Measurements from ENCODE around the gene FAM107B. TPM values are rescaled to one million over a fixed set of nuclear protein-coding genes. Genes with fewer than 3 reads are reported as not detected.

The FAM107B gene
- total and polyA plus RNA-seq, 12 donors = 16.0 to 81.7 (median 50.5) TPM

DNA sequence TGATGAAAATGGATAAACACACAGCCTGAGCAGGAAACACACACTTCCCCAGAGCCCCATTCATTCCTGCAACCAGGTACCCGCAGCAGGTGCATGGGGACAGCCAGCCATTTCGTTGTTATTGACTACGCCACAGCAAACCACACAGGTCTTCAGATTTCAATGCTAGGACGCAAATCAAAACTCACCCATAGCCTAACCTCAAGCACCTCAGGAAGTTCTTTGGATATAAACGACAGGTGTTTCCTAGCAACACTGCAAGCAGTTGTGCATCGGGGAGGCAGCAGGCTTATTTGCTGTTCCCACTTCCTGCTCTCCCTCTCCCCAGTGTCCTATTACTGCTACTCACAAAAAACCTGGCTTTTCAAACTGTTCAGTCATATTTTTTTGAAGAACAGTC is 267.5 kb downstream of the FAM107B start:
- intact Hi-C loops (cut with DNase I) = no loop called here

GRCh38 chr10:14502431-14502830 is 272.3 kb downstream of the FAM107B start:
- Histone ChIP-seq H3K4me1 (replicated peaks in 1 of 2) (no peaks in the 10 kb centered on the region), H3K27me3 (no peaks in the 10 kb centered on the region), H3K9me3 (replicated peaks in 1 of 3) (no peaks in the 10 kb centered on the region), H3K36me3 (replicated peaks in 1 of 2) (no peaks in the 10 kb centered on the region), H3K27ac (no peak overlapping the region), H3K4me3 (no peak overlapping the region)
- no peak for TF ChIP-seq POLR2A (IDR thresholded peaks at IDR 0.05)
- TF ChIP-seq CTCF (IDR thresholded peaks at IDR 0.05) = no peak
- WGBS, 4 donors = 69 to 90% (median 75%) methylated on average over 3 of the region's 3 CpGs
- intact Hi-C loops (cut with DNase I) = loop anchor here in 1 of 2 donors (5.0 kb wide), 1 partner anchor 35 kb away; no protein-coding TSS in a partner anchor
- no peak for DNase-seq

More for the DNA sequence above, 267.5 kb downstream of the FAM107B start:
- no peaks in the 10 kb centered on the region for H3K36me3 ChIP-seq (replicated peaks in 1 of 2)
- no peaks in the 10 kb centered on the region for H3K9me3 ChIP-seq (replicated peaks in 1 of 3)
- no peaks in the 10 kb centered on the region for H3K4me1 ChIP-seq (replicated peaks in 1 of 2)
- no peak for DNase-seq
- WGBS, 4 donors = 55 to 66% (median 58%) methylated on average over 6 of the region's 6 CpGs
- H3K27me3 ChIP-seq = no peaks in the 10 kb centered on the region
- no peak overlapping the region for H3K27ac ChIP-seq
- TF ChIP-seq CTCF (IDR thresholded peaks at IDR 0.05) (no peak), POLR2A (IDR thresholded peaks at IDR 0.05) (no peak)
- H3K4me3 ChIP-seq = no peak overlapping the region

DNA sequence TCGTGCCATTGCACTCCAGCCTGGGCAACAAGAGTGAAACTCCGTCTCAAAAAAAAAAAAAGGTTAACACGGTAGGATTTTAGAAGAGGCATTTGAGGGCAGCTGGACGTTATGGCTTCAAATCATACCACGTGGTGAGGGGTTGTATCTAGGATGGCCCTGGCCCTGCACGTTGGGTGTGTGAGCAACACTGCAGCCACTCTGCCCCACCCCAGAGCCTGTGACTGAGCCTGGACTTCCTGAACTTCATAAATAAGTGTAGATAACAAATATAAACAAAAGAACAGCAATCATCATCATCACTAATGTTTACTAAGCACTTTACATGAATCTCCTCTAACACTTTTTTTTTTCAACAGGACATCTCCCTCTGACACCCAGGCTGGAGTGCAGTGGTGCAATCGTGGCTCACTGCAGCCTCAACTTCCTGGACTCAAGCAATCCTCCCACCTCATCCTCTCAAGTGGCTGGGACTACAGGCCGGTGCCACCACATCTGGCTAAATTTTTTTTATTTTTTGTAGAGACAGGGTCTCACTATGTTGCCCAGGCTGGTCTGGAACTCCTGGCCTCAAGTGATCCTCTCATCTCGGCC is 274.4 kb downstream of the FAM107B start:
- H3K9me3 ChIP-seq (replicated peaks in 1 of 3) = no peaks in the 10 kb centered on the region
- H3K36me3 ChIP-seq (replicated peaks in 1 of 2) = no peaks in the 10 kb centered on the region

GRCh38 chr10:14499601-14499904 is 275.1 kb downstream of the FAM107B start:
- H3K36me3 ChIP-seq (replicated peaks in 1 of 2) = no peaks in the 10 kb centered on the region
- no peak overlapping the region for H3K27ac ChIP-seq
- intact Hi-C loops (cut with DNase I) = loop anchor here (5.0 to 10.0 kb wide), 2 partner anchors 328 to 335 kb away; partner anchors contain the start of genes CDNF (in 1 of the 2), HSPA14 (in 1 of the 2) and MSANTD7 (in 1 of the 2)
- no peak overlapping the region for H3K4me3 ChIP-seq
- DNase-seq = no peak
- WGBS, 4 donors = 87 to 92% (median 90%) methylated on average over 5 of the region's 5 CpGs
- H3K9me3 ChIP-seq (replicated peaks in 1 of 3) = no peaks in the 10 kb centered on the region
- no peaks in the 10 kb centered on the region for H3K4me1 ChIP-seq (replicated peaks in 1 of 2)
- H3K27me3 ChIP-seq = no peaks in the 10 kb centered on the region
- TF ChIP-seq CTCF (IDR thresholded peaks at IDR 0.05) = no peak

More for the DNA sequence above, 274.4 kb downstream of the FAM107B start:
- no peaks in the 10 kb centered on the region for H3K4me1 ChIP-seq (replicated peaks in 1 of 2)
- H3K27me3 ChIP-seq = no peaks in the 10 kb centered on the region
- TF ChIP-seq CTCF (IDR thresholded peaks at IDR 0.05) = no peak
- no peak for TF ChIP-seq POLR2A (IDR thresholded peaks at IDR 0.05)
- 64 to 75% (median 68%) methylated on average over 8 to 9 of the region's 9 CpGs for WGBS, 4 donors
- H3K27ac ChIP-seq = no peak overlapping the region
- no peak for DNase-seq
- H3K4me3 ChIP-seq = no peak overlapping the region
- intact Hi-C loops (cut with DNase I) = loop anchor here in 1 of 2 donors (5.0 kb wide), 1 partner anchor 37 kb away; no protein-coding TSS in a partner anchor

Measured in adrenal gland (tissue), 12 donors.